Trophoblast cell (in vitro differentiated cells and primary cell): ENCODE results near the gene RTRAF.

Experiments used
- DNase-seq, 2 donors: peaks; one replicate each; pipeline ENCODE4 v3.0.0-alpha.2; 2016
- H2AFZ ChIP-seq: 2 replicates; pipeline ENCODE4 v1.6.1; 2013; ENCODE audit warnings: low read length, moderate library complexity, mild to moderate bottlenecking; ENCODE audit not compliant: insufficient read depth, poor library complexity
- H2AK5ac ChIP-seq: 2 replicates; pipeline ENCODE4 v1.6.1; 2013; ENCODE audit warnings: mild to moderate bottlenecking, low read length
- H2BK120ac ChIP-seq: 2 replicates; pipeline ENCODE4 v1.6.1; 2013; ENCODE audit warnings: low read length, mild to moderate bottlenecking, moderate library complexity; ENCODE audit not compliant: insufficient read depth, poor library complexity
- H2BK12ac ChIP-seq: 2 replicates; pipeline ENCODE4 v1.6.1; 2013; ENCODE audit warnings: mild to moderate bottlenecking, low read length, moderate library complexity
- H2BK5ac ChIP-seq: 2 replicates; pipeline ENCODE4 v1.6.1; 2013; ENCODE audit warnings: low read length, low read depth, moderate library complexity, mild to moderate bottlenecking; ENCODE audit not compliant: poor library complexity
- H3K14ac ChIP-seq: 2 replicates; pipeline ENCODE4 v1.6.1; 2013; ENCODE audit warnings: mild to moderate bottlenecking, low read length
- H3K18ac ChIP-seq: 2 replicates; pipeline ENCODE4 v1.6.1; 2013; ENCODE audit warnings: mild to moderate bottlenecking, low read length
- H3K23ac ChIP-seq: 2 replicates; pipeline ENCODE4 v1.6.1; 2013; ENCODE audit warnings: low read length
- H3K27ac ChIP-seq: 2 replicates; pipeline ENCODE4 v1.5.1; 2013; ENCODE audit warnings: low read depth, mild to moderate bottlenecking, inconsistent platforms, low read length, moderate library complexity
- H3K27me3 ChIP-seq: 2 replicates; pipeline ENCODE4 v1.6.1; 2013; ENCODE audit warnings: inconsistent platforms, mild to moderate bottlenecking, low read length, moderate library complexity; ENCODE audit not compliant: insufficient read depth
- H3K36me3 ChIP-seq, 2 experiments: 1 replicate in 1 of 2; 2 replicates in 1 of 2; pipeline ENCODE4 v1.6.1; 2013; ENCODE audit warnings: low read length in 2 of 2, mild to moderate bottlenecking in 2 of 2, moderate library complexity in 1 of 2; ENCODE audit not compliant: insufficient read depth in 2 of 2, control insufficient read depth in 1 of 2
- H3K4ac ChIP-seq: 2 replicates; pipeline ENCODE4 v1.6.1; 2013; ENCODE audit warnings: low read depth, mild to moderate bottlenecking, low read length, moderate library complexity
- H3K4me1 ChIP-seq, 2 experiments: 1 replicate in 1 of 2; 2 replicates in 1 of 2; pipeline ENCODE4 v1.6.1; 2013; ENCODE audit warnings: low read length in 2 of 2, mild to moderate bottlenecking in 2 of 2, moderate library complexity in 1 of 2; ENCODE audit not compliant: insufficient read depth in 2 of 2, control insufficient read depth in 1 of 2
- H3K4me2 ChIP-seq: 2 replicates; pipeline ENCODE4 v1.6.1; 2013; ENCODE audit warnings: inconsistent platforms, mild to moderate bottlenecking, low read length, moderate library complexity
- H3K4me3 ChIP-seq: 2 replicates; pipeline ENCODE4 v1.5.1; 2013; ENCODE audit warnings: mild to moderate bottlenecking, low read depth, low read length, inconsistent platforms
- H3K79me1 ChIP-seq: one replicate; pipeline ENCODE4 v1.6.1; 2013; ENCODE audit warnings: low read length
- H3K79me2 ChIP-seq: 2 replicates; pipeline ENCODE4 v1.6.1; 2013; ENCODE audit warnings: low read length, mild to moderate bottlenecking; ENCODE audit not compliant: control insufficient read depth, insufficient read depth, poor library complexity
- H3K9ac ChIP-seq: 2 replicates; pipeline ENCODE4 v1.6.1; 2013; ENCODE audit warnings: mild to moderate bottlenecking, low read length
- H3K9me3 ChIP-seq: 2 replicates; pipeline ENCODE4 v1.6.1; 2013; ENCODE audit warnings: low read depth, mild to moderate bottlenecking, control low read depth, inconsistent platforms, low read length; ENCODE audit not compliant: insufficient read depth
- H4K12ac ChIP-seq: 2 replicates; pipeline ENCODE4 v1.6.1; 2013; ENCODE audit warnings: low read depth, mild to moderate bottlenecking, low read length, moderate library complexity
- H4K8ac ChIP-seq: 2 replicates; pipeline ENCODE4 v1.6.1; 2013; ENCODE audit warnings: low read depth, mild to moderate bottlenecking, low read length, moderate library complexity
- H4K91ac ChIP-seq: one replicate; pipeline ENCODE4 v1.6.1; 2013; ENCODE audit warnings: low read depth, mild to moderate bottlenecking, low read length, moderate library complexity
- WGBS: extraction: QIAGEN DNeasy Blood & Tissue Kit; methylation state at CpG from one replicate; pipeline ENCODE4 v1.1.7; 2013; ENCODE audit warnings: missing lambda C conversion rate; ENCODE audit not compliant: insufficient read length, insufficient coverage; ENCODE audit errors: extremely low coverage; 5-methylcytosine and 5-hydroxymethylcytosine counted together

Gene RTRAF

GRCh38 chr14:52033101-52033642 lies 43.8 kb downstream of the RTRAF start:
- Histone ChIP-seq H3K9me3 (no peaks in the 10 kb centered on the region), H2AK5ac (no peak overlapping the region), H4K91ac (no peak overlapping the region), H3K4me3 (no peak overlapping the region), H3K4me2 (no peak overlapping the region), H3K79me1 (no peaks in the 10 kb centered on the region), H2AFZ (no peak overlapping the region), H4K12ac (no peak overlapping the region), H3K18ac (no peak overlapping the region), H3K79me2 (no peaks in the 10 kb centered on the region), H3K36me3 (peaks cover 0 to 2% of the 10 kb centered on the region in 2 experiments), H3K23ac (no peak overlapping the region), H3K27ac (no peak overlapping the region), H3K27me3 (no peaks in the 10 kb centered on the region), H3K9ac (no peak overlapping the region), H3K4ac (no peak overlapping the region), H3K4me1 (peaks cover 3 to 4% of the 10 kb centered on the region in 2 experiments), H2BK12ac (no peak overlapping the region), H2BK120ac (no peak overlapping the region), H2BK5ac (no peak overlapping the region), H4K8ac (no peak overlapping the region), H3K14ac (no peak overlapping the region)
- no CpG with 5 or more reads among the region's 10 CpGs for WGBS
- no peak for DNase-seq

- H3K9ac ChIP-seq = no peak overlapping the region
- no peak overlapping the region for H3K27ac ChIP-seq
- no peak overlapping the region for H4K91ac ChIP-seq
- H3K4me2 ChIP-seq = no peak overlapping the region
- no peak overlapping the region for H3K4me3 ChIP-seq
- H2AK5ac ChIP-seq = no peak overlapping the region
- no peaks in the 10 kb centered on the region for H3K27me3 ChIP-seq
- DNase-seq = no peak
- no peak overlapping the region for H4K12ac ChIP-seq
- 100% methylated on average over 2 of the region's 7 CpGs for WGBS
- H2BK12ac ChIP-seq = no peak overlapping the region
- H3K4ac ChIP-seq = no peak overlapping the region
- no peak overlapping the region for H2BK120ac ChIP-seq
- no peaks in the 10 kb centered on the region for H3K4me1 ChIP-seq
- no peak overlapping the region for H3K14ac ChIP-seq
- no peak overlapping the region for H2BK5ac ChIP-seq
- peaks cover 0 to 1% of the 10 kb centered on the region in 2 experiments for H3K36me3 ChIP-seq
- no peak overlapping the region for H3K18ac ChIP-seq
- no peak overlapping the region for H3K23ac ChIP-seq
- no peak overlapping the region for H2AFZ ChIP-seq
- H3K9me3 ChIP-seq = peaks cover 2% of the 10 kb centered on the region
- no peak overlapping the region for H4K8ac ChIP-seq
- H3K79me2 ChIP-seq = no peaks in the 10 kb centered on the region
- H3K79me1 ChIP-seq = no peaks in the 10 kb centered on the region
Observed at GRCh38 chr14:52039124-52039815, 49.9 kb downstream of the RTRAF start.

- Histone ChIP-seq H4K12ac (no peak overlapping the region), H2AFZ (no peak overlapping the region), H3K18ac (no peak overlapping the region), H3K23ac (no peak overlapping the region), H3K4me3 (no peak overlapping the region), H2BK12ac (no peak overlapping the region), H3K79me1 (no peaks in the 10 kb centered on the region), H4K91ac (no peak overlapping the region), H3K4me2 (no peak overlapping the region), H3K9me3 (peaks cover 2% of the 10 kb centered on the region), H2BK5ac (no peak overlapping the region), H4K8ac (no peak overlapping the region), H3K27me3 (no peaks in the 10 kb centered on the region), H3K4me1 (no peaks in the 10 kb centered on the region), H2AK5ac (no peak overlapping the region), H3K14ac (no peak overlapping the region), H3K4ac (no peak overlapping the region), H3K9ac (no peak overlapping the region), H3K79me2 (no peaks in the 10 kb centered on the region), H3K27ac (no peak overlapping the region), H3K36me3 (peaks cover 0 to 1% of the 10 kb centered on the region in 2 experiments), H2BK120ac (no peak overlapping the region)
- WGBS = no CpG with 5 or more reads among the region's 7 CpGs
- no peak for DNase-seq
Observed at GRCh38 chr14:52040598-52040997, 51.3 kb downstream of the RTRAF start.

- Histone ChIP-seq H2BK120ac (no peak overlapping the region), H2BK12ac (no peak overlapping the region), H4K8ac (no peak overlapping the region), H2AK5ac (no peak overlapping the region), H3K36me3 (peaks cover 0 to 1% of the 10 kb centered on the region in 2 experiments), H3K9me3 (peaks cover 2% of the 10 kb centered on the region), H4K91ac (no peak overlapping the region), H3K23ac (no peak overlapping the region), H3K4me1 (no peaks in the 10 kb centered on the region), H4K12ac (no peak overlapping the region), H3K4me2 (no peak overlapping the region), H3K79me1 (no peaks in the 10 kb centered on the region), H3K4me3 (no peak overlapping the region), H3K4ac (no peak overlapping the region), H3K14ac (no peak overlapping the region), H3K27me3 (no peaks in the 10 kb centered on the region), H2AFZ (no peak overlapping the region), H2BK5ac (no peak overlapping the region), H3K27ac (no peak overlapping the region), H3K79me2 (no peaks in the 10 kb centered on the region), H3K18ac (no peak overlapping the region), H3K9ac (no peak overlapping the region)
- WGBS = no CpG with 5 or more reads among the region's 8 CpGs
- no peak for DNase-seq
Observed at GRCh38 chr14:52042371-52043289, 53.3 kb downstream of the RTRAF start.
